Keratinocyte (primary cell): ENCODE results near the gene LHPP. TPM values are rescaled to one million over a fixed set of nuclear protein-coding genes. Genes with fewer than 3 reads are reported as not detected.

Experiments used
- DNase-seq: peaks from one replicate; pipeline ENCODE4 v3.0.0-alpha.2; 2011; ENCODE audit warnings: low read depth, missing footprints, low spot score
- FAIRE-seq: peaks from 2 replicates; lab custom pipeline; 2011; peaks lifted over from hg19 to GRCh38; lab: Jason Lieb, UNC
- H2AFZ ChIP-seq: 2 replicates; pipeline ENCODE4 v1.6.0; 2012; ENCODE audit warnings: low read length, control low read depth, inconsistent platforms; ENCODE audit not compliant: control insufficient read depth
- H3K27ac ChIP-seq: 2 replicates; pipeline ENCODE4 v1.5.1; 2011; ENCODE audit warnings: low read length; ENCODE audit not compliant: control insufficient read depth, insufficient read depth
- H3K27me3 ChIP-seq: 3 replicates; pipeline ENCODE4 v1.6.0; 2011; ENCODE audit warnings: low read length; ENCODE audit not compliant: control insufficient read depth, insufficient read depth; ENCODE audit errors: extremely low read depth
- H3K36me3 ChIP-seq, 2 experiments: 2 replicates in 1 of 2; 3 replicates in 1 of 2; pipeline ENCODE4 v1.5.1; 2011; ENCODE audit warnings: low read length in 2 of 2, mild to moderate bottlenecking in 1 of 2; ENCODE audit not compliant: control insufficient read depth in 2 of 2, insufficient read depth in 2 of 2; ENCODE audit errors: extremely low read depth in 1 of 2
- H3K4me1 ChIP-seq: 3 replicates; pipeline ENCODE4 v1.5.1; 2011; ENCODE audit warnings: low read length; ENCODE audit not compliant: control insufficient read depth, insufficient read depth; ENCODE audit errors: extremely low read depth
- H3K4me2 ChIP-seq: 3 replicates; pipeline ENCODE4 v1.6.0; 2011; ENCODE audit warnings: low read depth, low read length; ENCODE audit not compliant: control insufficient read depth, insufficient read depth; ENCODE audit errors: extremely low read depth
- H3K4me3 ChIP-seq, 3 experiments: fragments of 200-600 bp in 1 of 3; sonication (generic) in 1 of 3; 2 replicates in 2 of 3; 3 replicates in 1 of 3; pipeline ENCODE4 v1.5.1; 2011 to 2016; ENCODE audit warnings: low read length in 3 of 3, mild to moderate bottlenecking in 3 of 3, control low read depth in 2 of 3, inconsistent platforms in 1 of 3, low read depth in 1 of 3, mixed read lengths in 1 of 3, mixed run types in 1 of 3, moderate library complexity in 1 of 3; ENCODE audit not compliant: control insufficient read depth in 2 of 3, insufficient read depth in 2 of 3; ENCODE audit errors: extremely low read depth in 1 of 3
- H3K79me2 ChIP-seq: 2 replicates; pipeline ENCODE4 v1.6.0; 2012; ENCODE audit warnings: low read length; ENCODE audit not compliant: control insufficient read depth, insufficient read depth
- H3K9ac ChIP-seq: 3 replicates; pipeline ENCODE4 v1.6.0; 2011; ENCODE audit warnings: low read length; ENCODE audit not compliant: control insufficient read depth, insufficient read depth; ENCODE audit errors: extremely low read depth
- H3K9me1 ChIP-seq: 3 replicates; pipeline ENCODE4 v1.6.0; 2011; ENCODE audit warnings: low read length; ENCODE audit not compliant: control insufficient read depth, insufficient read depth; ENCODE audit errors: extremely low read depth
- H3K9me3 ChIP-seq: 2 replicates; pipeline ENCODE4 v1.5.1; 2012; ENCODE audit warnings: low read depth, low read length; ENCODE audit not compliant: control insufficient read depth
- H4K20me1 ChIP-seq: 3 replicates; pipeline ENCODE4 v1.6.0; 2011; ENCODE audit warnings: low read length; ENCODE audit not compliant: control insufficient read depth, insufficient read depth; ENCODE audit errors: extremely low read depth
- CTCF ChIP-seq, 3 experiments: IDR thresholded peaks in 1 of 3; conservative IDR thresholded peaks in 1 of 3; optimal IDR thresholded peaks in 1 of 3; 2 replicates in 2 of 3; 3 replicates in 1 of 3; pipeline versions ENCODE3 to v1.5.1; 2011; ENCODE audit warnings: low read length in 3 of 3, mild to moderate bottlenecking in 3 of 3, moderate library complexity in 2 of 3, control low read depth in 1 of 3, inconsistent platforms in 1 of 3; ENCODE audit not compliant: insufficient read depth in 2 of 3; ENCODE audit errors: extremely low read depth in 1 of 3
- EZH2 ChIP-seq: IDR thresholded peaks from one replicate; pipeline ENCODE4 v1.6.1; 2012; ENCODE audit warnings: inconsistent platforms, mild to moderate bottlenecking, low read length, moderate library complexity
- dilution Hi-C: fragments of 300-500 bp; cut with MboI; formaldehyde crosslinking; loops from one replicate; pipeline ENCODE4 v1.7.0; 2020; ENCODE audit warnings: low sequenced_read_pairs; ENCODE audit not compliant: extremely low pct_ligation_motif_present
- polyA plus RNA-seq, 5 experiments: library from polyadenylated mRNA; depleted of rRNA in 3 of 5; stranded (reverse) in 3 of 5; stranded (forward) in 1 of 5; unstranded in 1 of 5; fragments of >200 nt; gene quantifications; 1 replicate in 1 of 5; 2 replicates in 3 of 5; 3 replicates in 1 of 5; pipeline versions ENCODE4 v1.2.1 to v1.2.3, GENCODE V29; 2011 to 2012; ENCODE audit warnings: missing spikeins in 2 of 5, low read depth in 1 of 5, low replicate concordance in 1 of 5

Gene LHPP
- polyA plus RNA-seq, 1 donor (not counting 4 experiments of a cell fraction or from before 2014, with no cell fraction given): 13.1 TPM

- FAIRE-seq (peak; percentile 92), DNase-seq (peak; percentile 69)
- Histone ChIP-seq H2AFZ (no peak overlapping the region), H3K27me3 (no peaks in the 10 kb centered on the region), H3K4me1 (peaks cover 39% of the 10 kb centered on the region), H4K20me1 (no peaks in the 10 kb centered on the region), H3K4me2 (peak overlapping the region; percentile 61), H3K27ac (peak overlapping the region; percentile 71), H3K9ac (peak overlapping the region; percentile 38), H3K9me3 (no peaks in the 10 kb centered on the region), H3K36me3 (peaks cover 0 to 10% of the 10 kb centered on the region in 2 experiments), H3K9me1 (no peaks in the 10 kb centered on the region), H3K79me2 (peaks cover 35% of the 10 kb centered on the region), H3K4me3 (peak overlapping the region in 1 of 3 experiments; percentile 2)
- TF ChIP-seq CTCF (optimal IDR thresholded peaks at IDR 0.05 in 1 of 3, IDR thresholded peaks at IDR 0.05 in 1 of 3, conservative IDR thresholded peaks at IDR 0.05 in 1 of 3; ENCODE audit: extremely low read depth in 1 of 3, insufficient read depth in 2 of 3, low read length in 3 of 3) (no peak), EZH2 (no peak)
- dilution Hi-C loops: no loop called here
Measured at GRCh38 chr10:124648738-124649137, 187.1 kb downstream of the LHPP start.

- DNase-seq (no peak), FAIRE-seq (no peak)
- Histone ChIP-seq H3K79me2 (peaks cover 35% of the 10 kb centered on the region), H3K27me3 (no peaks in the 10 kb centered on the region), H3K9me1 (no peaks in the 10 kb centered on the region), H3K9me3 (no peaks in the 10 kb centered on the region), H3K4me1 (peaks cover 44% of the 10 kb centered on the region), H3K9ac (peak overlapping the region; percentile 28), H3K4me2 (peak overlapping the region; percentile 61), H3K4me3 (no peak overlapping the region), H3K27ac (peak overlapping the region; percentile 71), H4K20me1 (no peaks in the 10 kb centered on the region), H2AFZ (no peak overlapping the region), H3K36me3 (peaks cover 0 to 10% of the 10 kb centered on the region in 2 experiments)
- no peak for TF ChIP-seq EZH2
- peak in 1 of 3 experiments; percentile 2 for TF ChIP-seq CTCF (optimal IDR thresholded peaks at IDR 0.05 in 1 of 3, IDR thresholded peaks at IDR 0.05 in 1 of 3, conservative IDR thresholded peaks at IDR 0.05 in 1 of 3; ENCODE audit: extremely low read depth in 1 of 3, insufficient read depth in 2 of 3, low read length in 3 of 3)
- dilution Hi-C loops: no loop called here
Measured at GRCh38 chr10:124649214-124649613, 187.6 kb downstream of the LHPP start.
